ENCODE results near the gene CYB561D2.

The CYB561D2 gene

DNA sequence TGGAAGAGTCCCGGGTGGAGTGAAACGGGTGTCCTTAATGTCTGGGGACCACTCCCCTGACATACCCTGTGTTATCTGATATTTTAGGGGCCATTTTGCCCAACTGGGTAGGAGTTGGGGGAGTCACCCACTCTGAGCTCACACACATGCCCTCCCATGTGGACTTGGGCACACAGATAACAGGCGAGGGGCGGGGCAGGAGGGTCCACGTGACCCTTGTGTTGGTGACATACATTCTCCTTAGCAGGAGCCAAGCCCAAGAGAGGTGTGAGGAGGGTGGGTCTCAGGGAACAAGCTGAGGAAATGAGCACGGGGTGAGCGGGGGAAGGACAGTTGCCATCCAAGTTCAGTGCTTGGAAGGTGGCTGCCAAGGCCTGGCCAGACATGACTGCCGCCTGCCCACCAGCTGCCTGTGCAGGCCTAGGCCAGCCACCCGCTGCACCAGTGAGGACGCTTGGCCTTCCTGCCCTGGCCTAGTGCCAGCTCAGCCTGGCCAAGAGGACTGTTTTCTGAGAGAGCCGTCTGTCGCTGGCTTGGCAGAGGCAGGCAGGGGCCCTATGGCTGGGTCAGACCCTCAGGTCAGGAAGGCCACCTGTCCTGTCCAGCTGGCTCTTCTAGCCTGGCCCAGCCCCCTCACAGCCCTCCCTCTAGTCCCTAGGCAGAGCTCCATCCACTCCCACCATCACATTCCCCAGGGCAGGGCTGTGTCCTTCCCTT lies 40.0 kb downstream of the CYB561D2 start:
- no peak for DNase-seq (ENCODE audit: low read depth)

DNA sequence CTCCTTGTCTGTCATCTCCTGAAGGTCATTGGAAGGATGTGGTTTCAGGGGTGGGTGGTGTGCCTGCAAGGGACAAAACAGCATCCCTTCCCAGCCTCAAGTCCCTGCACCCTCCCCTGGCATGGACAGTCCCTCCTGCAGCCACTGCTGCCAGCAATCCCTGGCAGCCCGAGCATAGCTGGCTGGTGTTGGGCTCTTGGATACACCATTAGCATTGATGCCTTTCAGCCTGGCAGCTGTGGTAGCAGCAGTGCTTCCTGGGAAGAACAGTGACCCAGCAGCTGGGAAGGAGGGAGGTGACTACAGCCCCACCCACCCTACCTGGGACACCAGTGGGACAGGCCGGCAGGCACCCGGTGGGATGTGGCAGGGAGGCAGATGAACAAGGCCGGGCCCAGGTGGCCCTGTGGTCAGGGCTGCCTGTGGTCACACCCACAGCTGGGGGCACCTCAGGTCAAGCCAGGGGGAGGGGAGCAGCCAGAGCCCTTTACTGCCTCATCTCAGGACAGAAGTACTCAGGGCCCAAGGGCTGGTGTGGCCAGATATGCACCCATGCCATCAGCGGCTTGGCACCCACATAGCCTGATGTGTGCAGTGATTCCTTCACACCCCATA lies 41.5 kb downstream of the CYB561D2 start:
- no peak for DNase-seq (ENCODE audit: low read depth)

GRCh38 chr3:50393061-50393460 lies 42.4 kb downstream of the CYB561D2 start:
- no peak for DNase-seq (ENCODE audit: low read depth)

DNA sequence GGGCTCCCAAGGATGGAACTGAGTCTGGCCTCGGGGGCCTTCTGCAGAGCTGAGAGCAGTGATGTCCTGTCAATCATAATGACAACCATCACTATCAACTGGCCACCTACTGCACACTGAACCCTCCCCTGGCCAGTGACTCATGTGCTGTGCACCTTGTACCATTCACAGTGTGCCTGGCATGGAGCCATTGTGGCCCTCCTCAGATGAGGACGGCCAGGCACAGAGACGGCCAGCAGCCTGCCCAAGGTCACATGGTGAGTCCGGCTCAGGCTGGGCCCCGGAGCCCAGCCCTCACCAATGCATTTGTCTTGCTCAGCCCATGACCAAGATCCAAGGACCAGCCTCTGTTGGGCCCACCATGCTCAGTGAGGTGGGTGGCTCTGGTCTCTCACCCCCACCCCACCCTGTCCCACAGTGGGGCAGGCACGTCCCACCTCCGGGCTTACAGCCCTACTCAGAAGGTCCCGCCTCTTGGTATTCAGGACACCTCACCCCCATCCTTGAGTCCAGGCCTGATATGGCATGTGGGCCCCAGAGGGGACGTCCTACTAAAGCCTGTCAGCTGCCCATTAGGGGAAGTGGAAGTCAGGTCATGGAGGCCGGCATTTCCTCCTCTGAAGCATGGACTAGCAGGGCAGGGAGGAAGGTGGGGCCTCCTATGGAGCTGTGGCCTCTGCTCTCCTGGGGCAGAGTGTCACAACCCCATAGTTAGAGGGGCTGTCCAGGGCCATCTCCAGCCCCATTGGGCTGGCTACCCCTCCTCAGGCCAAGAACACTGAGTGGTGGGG lies 44.6 kb downstream of the CYB561D2 start:
- no peak for DNase-seq (ENCODE audit: low read depth)

DNA sequence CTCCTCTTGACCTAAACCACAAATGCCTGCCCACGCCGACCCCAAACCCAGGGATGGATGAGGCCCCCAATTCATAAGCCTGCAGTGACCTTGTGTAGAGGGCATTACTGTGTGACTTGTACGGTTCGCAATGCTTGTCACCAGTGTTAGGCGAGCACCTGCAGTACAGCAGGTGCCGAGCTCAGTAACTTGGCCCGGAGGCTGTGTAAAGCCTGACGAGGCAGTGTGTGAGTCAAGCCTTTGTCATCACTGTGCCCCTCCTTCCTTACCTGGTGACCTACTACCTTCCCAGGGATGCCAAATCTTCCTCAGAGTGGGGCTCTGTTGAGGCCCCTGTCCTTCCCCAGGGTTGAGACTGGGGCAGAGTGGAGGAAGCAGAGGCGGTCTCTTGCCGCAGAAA lies 45.8 kb downstream of the CYB561D2 start:
- DNase-seq (ENCODE audit: low read depth): no peak

GRCh38 chr3:50401978-50402595 lies 51.4 kb downstream of the CYB561D2 start:
- DNase-seq (ENCODE audit: low read depth): no peak
